HG02610 (cell line): ENCODE data around the gene PLCG2.
"Not testable (repeated sequence)": the region's sequence is repeated elsewhere in the genome, so short reads cannot be mapped to it uniquely, and the experiment has no call there.

Experiments used
- ATAC-seq: cut with Tn5 transposase; IDR thresholded peaks from one replicate; pipeline ENCODE4 v1.9.1; 2021; ENCODE audit warnings: mild to moderate bottlenecking, moderate library complexity; ENCODE audit not compliant: unreplicated experiment

The PLCG2 gene

DNA sequence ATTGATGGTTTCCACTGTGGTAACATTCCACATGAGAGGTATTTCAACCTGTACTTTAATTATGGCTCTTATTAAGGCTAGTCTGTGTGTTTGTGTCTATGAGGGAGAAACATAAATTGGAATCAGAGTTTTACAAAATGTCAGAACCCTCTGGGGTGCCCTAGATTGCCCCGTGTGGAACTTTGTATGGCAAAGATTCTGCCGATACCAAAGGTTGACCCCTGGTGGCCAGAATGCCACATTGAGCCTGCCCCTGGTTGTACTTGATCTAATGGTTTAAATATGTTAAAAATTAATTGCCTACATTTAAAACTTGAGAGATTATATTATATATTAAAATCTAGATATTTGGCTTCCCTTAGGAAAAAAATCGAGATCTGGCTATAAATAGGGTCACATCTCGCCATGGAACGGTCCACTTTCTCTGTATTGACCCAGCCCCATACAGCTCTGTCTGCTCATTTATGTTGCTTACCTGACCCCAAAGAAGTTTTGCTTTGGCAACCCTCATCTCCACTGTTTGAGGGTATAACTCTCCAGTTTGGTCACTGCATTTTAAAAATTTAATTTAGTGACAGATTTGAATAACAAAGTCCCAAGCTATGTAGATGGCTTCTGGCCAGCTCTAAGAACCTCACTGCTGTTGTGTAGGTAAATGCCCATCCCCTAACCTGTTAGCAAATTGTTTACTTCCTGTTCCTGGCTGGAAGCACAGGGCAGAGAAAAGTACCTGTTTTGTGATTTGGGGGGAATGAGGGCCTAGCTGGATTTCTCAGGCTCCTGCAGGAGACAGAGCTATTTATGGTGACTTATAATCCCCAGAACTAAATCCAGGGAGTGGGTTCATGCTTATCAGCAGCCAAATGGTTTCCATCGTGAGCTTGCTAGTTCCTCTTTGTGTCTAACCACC, 95.0 kb downstream of the PLCG2 start:
- peak; percentile 79 for ATAC-seq

DNA sequence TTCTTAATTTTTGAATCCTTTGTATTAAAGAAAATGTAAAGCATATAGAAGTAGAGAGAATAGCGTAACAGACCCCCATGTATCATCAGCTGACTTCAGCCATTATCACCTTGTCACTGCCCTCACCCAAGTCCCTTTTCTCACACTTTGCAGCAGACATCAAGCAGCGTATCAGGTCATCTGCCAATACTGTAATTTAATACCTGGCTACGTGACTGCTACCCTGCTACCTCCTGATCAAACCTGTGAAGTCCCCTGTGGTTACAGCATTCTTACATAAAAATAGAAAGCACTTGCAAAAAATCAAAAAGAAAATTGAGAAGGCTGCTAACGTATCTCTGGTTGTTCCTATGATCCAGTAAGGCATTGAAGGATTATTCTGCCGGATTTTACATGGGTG, 96.4 kb downstream of the PLCG2 start:
- no peak for ATAC-seq

DNA sequence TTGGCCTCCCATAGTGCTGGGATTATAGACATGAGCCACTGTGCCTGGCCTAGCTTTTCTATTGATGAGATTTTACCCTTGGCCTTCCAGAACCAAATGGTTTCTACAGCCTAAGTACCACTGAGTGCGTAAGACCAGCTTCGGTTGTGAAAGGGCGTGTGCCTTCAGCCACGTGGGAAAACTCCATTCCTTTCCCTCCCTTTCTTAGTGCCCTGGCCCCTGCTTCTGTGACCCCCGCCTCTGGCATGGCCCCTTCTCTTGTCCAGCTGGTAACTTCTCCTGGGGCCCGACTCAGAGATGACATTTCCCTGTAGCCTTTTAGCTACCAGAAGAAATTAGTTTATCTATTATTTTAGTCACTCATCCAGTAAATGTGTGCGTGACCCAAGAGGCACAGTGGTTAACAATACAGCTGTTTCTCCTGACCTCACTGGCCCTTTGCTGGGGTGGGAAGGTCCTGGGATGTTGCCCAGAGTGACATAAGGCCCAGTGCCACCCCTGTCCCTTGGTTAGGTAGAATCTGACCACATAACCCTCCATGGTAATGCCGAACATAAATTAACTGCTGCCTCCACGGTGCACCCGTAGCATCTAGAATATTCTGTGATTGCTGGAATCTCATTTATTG, 97.3 kb downstream of the PLCG2 start:
- no peak for ATAC-seq

DNA sequence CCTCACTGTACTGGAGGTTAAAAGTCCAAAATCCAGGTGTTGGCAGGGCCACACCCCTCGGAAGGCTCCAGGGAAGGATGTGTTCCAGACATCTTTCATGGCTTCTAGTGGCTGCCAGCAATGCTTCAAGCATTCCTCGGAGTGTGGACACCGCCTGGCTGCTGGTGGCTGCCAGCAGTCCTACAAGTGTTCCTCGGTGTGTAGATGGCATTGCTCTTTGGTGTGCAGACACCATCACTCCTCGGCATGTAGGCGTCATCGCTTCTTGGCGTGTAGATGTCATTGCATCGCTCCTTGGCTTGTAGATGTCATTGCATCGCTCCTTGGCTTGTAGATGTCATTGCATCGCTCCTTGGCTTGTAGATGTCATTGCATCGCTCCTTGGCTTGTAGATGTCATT, 98.4 kb downstream of the PLCG2 start:
- ATAC-seq = not testable (repeated sequence)

DNA sequence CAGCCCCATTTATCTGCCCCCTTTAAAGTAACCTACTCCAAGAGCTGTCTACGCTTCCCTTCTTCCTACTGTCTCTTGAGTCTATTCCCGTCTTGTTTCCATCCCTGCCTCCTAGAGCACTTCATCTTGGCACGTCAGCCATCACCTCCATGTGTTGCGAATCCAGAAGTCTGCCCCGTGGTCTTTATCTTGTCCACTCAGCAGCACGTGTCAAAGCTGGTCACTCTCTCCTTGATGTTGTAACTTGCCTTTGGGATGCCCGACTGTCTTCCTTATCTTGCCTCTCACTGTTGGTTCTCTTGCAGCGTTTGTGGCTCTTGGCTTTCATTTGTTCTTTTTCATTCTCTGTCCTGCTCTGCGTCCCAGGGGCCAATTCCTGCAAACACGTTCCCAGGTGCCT, 99.4 kb downstream of the PLCG2 start:
- no peak for ATAC-seq

DNA sequence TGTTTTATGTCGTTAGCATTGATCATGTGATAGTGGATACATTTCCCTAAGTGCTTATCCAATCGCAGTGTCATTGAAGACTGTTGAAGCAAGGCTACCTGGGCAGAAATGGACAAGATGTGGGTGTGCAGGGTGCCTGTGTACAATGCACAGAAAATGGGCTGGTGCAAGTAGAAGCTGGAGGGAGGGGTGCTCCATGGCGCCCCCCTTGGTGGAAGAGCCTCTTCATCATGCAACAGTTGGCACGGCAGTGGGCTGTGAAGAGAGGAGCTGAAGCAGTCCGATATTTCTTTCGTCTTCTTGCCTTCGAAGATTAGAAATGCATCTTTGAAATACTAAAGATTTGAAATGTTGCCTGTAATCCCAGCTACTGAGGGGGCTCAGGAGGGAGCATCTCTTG, 100.5 kb downstream of the PLCG2 start:
- no peak for ATAC-seq

DNA sequence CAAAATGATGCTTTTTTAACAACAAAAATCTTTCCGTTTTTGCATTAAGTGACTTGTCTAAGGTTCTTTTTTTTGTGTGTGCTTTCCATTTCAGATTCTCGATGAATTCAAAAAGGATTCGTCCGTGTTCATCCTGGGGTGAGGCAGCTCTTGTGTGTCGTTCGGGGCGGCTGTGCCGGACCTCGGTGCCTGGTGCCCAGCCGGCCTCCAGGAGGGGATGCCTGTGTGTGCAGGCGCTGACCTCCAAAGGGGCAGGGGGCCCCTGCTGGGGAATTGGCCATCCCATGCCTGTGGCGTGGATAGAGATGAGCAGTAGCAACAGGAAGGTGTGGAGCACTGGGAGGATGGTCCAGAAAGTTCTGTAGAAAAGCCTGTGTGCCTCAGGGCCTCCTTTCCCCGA, 101.7 kb downstream of the PLCG2 start:
- no peak for ATAC-seq

DNA sequence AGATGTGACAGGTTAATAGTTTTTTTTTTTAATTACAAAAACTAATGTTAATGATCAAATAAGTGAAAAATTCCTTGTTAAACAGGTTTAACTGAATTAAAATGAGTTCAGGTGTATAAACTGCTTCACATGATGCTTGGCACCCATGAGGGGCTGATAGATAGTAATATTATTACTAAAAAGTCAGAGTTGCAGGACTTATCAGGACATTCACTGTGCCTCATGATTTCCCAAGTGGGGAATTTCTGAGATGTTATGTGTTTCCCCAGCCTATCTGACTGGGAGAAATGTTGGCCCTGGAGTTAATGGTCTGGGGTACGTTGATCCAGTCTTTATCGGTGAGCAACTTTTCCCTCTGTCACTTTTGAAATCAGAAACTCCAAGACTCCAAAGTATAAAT, 102.1 kb downstream of the PLCG2 start:
- ATAC-seq = no peak

DNA sequence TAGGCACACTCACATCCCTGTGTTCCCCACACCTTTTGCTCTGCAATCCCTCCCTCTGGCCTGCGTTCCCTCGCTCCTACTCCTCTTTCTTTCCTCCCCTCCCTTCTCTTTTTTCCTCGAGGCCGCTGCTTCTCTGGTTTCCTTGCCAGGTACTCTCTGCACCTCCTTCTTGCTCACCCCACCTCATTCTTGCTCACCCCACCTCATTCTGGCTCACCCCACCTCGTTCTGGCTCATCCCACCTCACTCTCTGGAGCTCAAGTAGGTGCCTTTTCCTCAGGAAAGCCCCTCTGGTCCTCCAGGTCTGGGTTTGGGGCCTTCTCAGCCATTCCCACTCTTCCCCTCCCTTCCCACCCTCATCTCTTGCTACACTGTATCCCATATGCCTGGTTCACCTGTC, 103.5 kb downstream of the PLCG2 start:
- no peak for ATAC-seq

DNA sequence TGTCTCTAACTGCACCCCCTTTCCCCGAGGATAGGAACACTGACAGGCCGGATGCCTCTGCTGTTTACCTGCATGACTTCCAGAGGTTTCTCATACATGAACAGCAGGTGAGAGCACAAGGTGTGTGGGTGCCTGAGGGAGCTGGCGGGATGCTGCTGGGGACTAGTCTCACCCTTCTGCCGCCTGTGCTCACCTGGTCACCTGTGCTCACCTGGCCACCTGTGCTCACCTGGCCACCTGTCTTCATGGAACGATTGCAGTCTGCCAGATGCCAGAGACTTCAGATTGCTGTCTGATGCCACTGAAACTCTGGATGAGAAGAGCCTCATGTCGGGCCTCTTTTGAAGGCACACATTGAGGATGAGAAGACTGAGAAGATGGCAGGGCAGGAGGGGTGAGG, 104.1 kb downstream of the PLCG2 start:
- no peak for ATAC-seq

DNA sequence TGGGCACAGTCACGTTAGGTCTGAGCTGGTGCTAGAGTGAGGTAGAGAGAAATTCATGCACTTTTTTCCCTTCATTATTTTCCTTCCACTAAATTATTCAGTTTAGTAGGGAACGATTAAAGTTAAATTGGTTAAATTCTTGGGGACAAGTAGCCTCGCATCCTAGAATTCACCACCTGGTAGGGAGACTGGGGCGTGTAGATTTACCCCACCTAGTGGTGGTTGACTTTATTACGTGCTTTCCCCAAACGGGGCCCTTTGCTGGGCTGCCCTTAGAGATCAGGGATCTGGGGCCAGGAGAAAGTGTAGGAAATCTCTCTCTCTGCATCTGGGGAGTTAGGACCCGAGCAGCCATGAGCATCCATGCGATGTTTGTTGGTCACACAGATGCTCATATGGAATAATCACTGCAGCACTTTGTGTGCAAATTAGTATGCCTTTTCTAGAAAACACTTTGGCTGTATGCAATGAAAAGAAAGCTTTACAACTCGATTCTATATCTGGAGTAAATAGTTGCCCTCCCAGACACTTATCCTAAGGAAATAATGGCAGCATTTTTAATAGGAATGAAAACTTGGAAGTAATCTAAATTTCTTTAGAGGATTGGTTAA, 107.0 kb downstream of the PLCG2 start:
- no peak for ATAC-seq

DNA sequence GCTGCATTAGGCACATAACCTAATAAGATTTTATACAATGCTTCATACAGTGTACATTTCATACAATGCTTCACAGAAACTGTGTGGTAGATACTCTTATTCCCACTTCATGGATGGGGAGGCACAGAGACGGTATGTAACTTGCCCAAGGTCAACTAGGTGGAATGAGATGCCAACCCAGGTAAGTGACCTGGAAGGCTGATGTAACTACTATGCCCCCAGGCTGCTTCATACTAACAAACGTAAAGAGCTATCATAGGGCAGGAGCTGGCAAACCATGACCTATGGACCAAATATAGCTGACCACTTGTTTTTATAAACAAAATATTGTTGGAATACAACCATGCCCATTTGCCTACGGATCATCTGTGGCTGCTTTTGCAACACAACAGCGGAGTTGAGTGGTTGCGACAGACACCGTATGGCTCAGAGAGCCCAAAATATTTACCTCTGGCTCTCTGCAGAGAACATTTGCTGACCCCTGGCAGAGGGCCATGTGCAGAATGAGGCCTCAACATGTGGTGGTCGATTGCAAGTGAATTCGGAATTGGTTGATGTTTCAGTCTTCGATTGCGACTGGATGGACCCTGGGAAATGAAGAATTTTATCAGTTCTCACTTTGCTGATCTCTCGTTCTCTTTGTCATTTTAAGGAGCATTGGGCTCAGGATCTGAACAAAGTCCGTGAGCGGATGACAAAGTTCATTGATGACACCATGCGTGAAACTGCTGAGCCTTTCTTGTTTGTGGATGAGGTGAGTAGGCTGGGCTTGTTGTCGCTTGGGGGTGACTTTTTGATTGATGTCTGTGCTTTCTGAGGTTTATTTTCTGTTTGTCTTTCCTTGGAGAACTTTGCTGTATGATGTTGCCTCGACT, 109.7 kb downstream of the PLCG2 start:
- no peak for ATAC-seq

DNA sequence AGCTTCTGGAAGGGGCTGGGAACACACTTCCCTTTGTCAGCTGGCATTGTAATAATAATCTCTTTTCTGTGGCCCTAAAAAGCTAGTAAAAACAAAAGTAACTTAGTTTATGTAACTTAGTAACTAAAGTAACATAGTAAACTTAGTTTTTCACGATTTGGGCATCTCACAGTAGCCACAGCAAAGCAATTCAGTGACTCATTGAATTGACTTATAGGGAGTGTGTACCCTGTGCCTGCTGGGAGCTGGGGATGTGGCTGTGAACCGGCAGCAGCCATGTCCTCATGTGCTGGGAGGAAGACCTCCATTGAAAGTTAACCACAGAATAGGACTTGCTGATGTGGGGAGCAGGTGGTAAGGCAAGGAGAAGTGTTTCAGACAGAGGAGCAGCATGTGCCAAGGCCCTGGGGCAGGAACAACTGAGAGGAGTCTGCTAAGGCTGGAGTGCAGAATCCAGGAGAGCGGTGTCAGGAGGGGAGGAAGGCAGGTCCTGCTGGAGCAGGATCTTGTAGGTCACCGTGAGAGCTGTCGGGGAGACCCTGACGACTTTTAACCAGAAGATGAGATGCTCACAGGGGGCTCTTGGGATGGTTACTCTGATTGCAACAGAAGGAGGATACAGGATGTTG, 112.8 kb downstream of the PLCG2 start:
- no peak for ATAC-seq

DNA sequence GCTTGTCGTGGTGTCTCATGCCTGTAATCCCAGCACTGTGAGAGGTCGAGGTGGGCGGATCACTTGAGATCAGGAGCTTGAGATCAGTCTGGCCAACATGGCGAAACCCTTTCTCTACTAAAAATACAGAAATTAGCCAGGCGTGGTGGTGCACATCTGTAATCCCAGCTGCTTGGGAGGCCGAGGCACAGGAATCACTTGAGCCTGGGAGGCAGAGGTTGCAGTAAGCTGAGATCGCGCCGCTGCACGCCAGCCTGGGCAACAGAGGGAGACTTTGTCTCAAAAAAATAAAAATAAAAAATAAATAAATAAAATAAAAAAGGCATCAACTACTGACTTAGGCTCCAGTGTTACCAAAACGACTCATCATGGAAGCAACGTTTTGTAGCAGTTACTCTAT, 115.5 kb downstream of the PLCG2 start:
- no peak for ATAC-seq

DNA sequence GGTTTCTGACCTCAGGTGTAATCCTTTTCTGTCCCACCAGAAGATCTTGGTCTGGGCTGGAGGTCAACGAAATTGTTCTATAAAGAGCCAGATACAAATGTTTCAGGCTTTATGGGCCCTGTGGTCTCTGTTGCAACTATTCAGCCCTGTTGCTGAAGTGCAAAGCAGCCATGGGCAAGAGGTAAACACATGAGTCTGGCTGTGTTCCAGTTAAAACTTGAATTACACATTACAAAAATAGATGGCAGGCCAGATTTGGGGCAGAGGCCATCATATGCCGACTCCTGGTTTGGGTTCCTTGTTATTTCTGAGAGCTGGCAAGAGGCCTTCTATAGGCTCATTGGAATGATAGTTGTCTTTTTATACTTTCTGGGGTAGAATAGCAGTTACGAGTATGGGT, 117.8 kb downstream of the PLCG2 start:
- no peak for ATAC-seq

DNA sequence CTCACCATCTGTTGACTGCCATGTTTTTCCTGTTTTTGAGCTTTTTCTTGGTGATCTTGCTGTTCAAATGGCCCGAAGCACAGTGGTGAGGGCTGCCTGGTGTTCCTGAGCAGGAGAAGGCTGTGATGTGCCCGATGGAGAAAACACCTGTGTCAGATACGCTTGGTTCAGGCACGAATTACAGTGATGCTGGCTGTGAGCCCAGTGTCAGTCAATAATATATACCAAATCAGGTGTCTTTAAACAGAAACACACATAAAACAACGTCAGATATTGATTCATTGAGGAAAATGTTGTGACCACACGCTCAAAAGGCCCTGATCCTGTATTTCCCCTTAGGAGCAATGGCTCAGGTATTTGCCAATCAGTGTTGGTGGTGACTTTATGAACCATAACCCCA, 120.5 kb downstream of the PLCG2 start:
- ATAC-seq = no peak

DNA sequence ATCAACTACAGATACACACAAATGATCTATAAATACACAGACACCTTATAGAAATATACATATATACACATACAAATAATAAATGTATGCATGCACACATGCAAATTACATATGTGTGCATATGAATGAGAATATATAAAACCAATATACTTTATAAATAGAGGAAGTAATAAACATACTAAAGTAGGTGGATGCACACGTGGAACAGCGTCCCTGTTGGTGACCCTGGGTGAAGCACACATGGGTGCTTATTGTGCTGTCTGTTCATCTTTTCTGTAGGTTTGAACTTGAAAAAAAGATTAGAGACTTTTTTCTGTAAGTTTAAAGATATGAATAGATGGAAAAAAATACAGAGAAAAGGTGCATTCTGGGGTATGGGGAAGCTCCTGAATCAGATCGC, 120.9 kb downstream of the PLCG2 start:
- ATAC-seq = no peak

DNA sequence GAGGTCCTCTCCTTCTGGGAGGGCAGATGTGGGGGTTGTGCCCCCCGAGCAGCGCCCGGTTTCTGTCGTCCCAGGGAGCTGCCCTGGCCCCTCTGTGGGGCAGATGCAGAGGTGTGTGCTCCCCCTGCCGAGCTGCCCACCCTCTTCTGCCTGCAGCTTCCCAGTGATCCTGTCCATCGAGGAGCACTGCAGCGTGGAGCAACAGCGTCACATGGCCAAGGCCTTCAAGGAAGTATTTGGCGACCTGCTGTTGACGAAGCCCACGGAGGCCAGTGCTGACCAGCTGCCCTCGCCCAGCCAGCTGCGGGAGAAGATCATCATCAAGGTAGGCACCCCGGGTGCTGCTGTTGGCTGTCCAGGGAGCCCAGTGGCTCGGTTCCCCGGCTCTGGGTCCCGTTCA, 121.4 kb downstream of the PLCG2 start:
- ATAC-seq = no peak

DNA sequence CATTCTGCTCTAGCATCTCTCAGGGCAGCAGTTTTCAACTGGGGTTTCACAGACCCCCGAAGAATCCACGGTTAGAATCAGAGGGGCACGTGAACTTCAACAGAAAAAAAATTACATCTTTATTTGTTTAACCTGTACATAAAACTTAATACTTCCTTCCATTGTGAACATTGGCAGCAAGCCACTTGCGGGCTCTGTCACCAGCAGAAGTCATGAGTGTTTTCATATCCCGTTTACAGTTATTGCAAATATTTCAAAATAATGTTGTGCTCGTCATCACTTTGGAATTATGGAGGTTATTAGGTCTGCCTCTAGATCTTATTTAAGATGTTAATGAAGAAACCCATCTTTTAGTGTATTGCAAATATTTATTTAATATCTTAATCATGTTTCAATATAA, 122.4 kb downstream of the PLCG2 start:
- ATAC-seq = no peak

DNA sequence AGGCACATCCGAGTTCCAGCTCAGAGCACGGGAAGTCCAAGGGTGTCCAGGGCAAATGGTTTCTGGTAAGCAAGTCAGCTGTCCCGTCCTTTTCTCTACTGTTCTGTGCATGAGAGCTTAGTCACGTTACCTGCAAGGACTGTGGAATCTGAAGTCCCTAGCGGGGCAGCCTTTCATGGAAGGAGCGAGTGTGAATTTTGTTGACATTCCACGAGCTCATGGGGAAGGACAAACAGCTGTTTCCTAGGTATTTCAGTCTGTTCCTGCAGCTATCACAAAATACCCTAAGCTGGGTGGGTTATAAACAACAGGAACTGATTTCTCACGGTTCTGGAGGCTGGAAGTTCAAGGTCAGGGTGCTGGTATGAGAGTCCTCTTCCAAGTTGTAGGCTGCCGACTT, 122.9 kb downstream of the PLCG2 start:
- ATAC-seq = no peak

DNA sequence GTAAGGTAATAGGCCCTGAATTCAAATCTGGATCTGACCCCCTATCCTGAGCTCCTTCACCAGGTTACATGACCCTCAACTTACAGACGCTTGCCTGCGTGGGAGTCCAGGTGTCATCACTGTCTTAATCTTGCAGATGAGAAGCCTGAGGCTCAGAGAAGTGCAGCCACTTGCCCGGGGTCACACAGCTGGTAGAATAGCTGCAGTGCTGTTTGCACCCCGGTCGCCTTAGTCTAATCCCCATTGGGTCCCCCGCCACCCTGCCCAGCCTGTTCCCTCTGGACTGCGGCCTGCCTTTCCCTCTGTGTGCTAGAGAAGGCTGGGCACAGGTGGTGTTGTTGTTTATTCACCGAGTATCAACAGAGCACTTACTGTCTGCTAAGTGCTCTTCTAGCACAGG, 125.2 kb downstream of the PLCG2 start:
- ATAC-seq = no peak
